ENCODE results near the gene HNRNPC. TPM values are rescaled to one million over a fixed set of nuclear protein-coding genes. Genes with fewer than 3 reads are reported as not detected.
A peak's percentile ranks its signal among the peaks of the same experiment; 100 is the strongest.
"Not testable (repeated sequence)": the region's sequence is repeated elsewhere in the genome, so short reads cannot be mapped to it uniquely, and the experiment has no call there.

The HNRNPC gene
- total and polyA plus RNA-seq, 9 of the 15 experiments (the other 6 are each of a cell fraction or from before 2014, with no cell fraction given), result 679 to 1,557 (median 1,191) TPM

DNA sequence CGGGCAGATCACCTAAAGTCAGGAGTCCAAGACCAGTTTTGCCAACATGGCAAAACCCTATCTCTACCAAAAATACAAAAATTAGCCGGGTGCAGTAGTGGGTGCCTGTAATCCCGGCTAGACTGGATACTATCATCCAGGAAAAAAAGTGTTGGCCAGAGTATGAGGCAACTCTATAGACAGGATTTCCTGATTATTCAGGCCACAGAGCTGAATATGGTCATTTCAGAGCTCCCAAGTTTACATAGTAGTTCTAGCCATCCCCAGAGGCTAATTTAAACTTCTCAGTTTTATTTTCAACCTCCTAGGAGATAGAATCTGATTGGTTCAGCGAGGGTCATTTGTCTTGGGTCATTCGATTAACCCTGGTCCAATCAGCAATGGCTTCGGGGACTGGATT lies 17.9 kb upstream of the HNRNPC start:
- POLR2A ChIA-PET, result no interaction called here
- BruUV-seq (replicated peaks), result no TSS peak
- DNase-seq (ENCODE audit: extremely low read depth in 1 of 4, low spot score in 3 of 4), result no peak
- TF ChIP-seq HMG20A (CRISPR knock-in tag; conservative IDR thresholded peaks at IDR 0.05), result no peak
- no peak for TF ChIP-seq KDM1A (IDR thresholded peaks at IDR 0.05)
- TF ChIP-seq, protein P1, sequence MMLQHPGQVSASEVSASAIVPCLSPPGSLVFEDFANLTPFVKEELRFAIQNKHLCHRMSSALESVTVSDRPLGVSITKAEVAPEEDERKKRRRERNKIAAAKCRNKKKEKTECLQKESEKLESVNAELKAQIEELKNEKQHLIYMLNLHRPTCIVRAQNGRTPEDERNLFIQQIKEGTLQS (IDR thresholded peaks at IDR 0.05), result no peak
- TF ChIP-seq, protein P1 (CRISPR knock-in tag; conservative IDR thresholded peaks at IDR 0.05), result no peak
- Histone ChIP-seq H3K9me1 (ENCODE audit: control insufficient read depth, insufficient read depth, low read length) (no peaks in the 10 kb centered on the region), H3K4me1 (replicated peaks in 1 of 2; ENCODE audit: control insufficient read depth in 2 of 2, insufficient read depth in 2 of 2, low read length in 2 of 2) (no peaks in the 10 kb centered on the region; a peak in 1 of 5 replicates), H3K79me2 (ENCODE audit: control insufficient read depth, insufficient read depth, low read length) (no peaks in the 10 kb centered on the region), H3K9ac (ENCODE audit: insufficient read depth in 1 of 2, low read depth in 2 of 2, low read length in 2 of 2) (no peak overlapping the region), H3K4me2 (ENCODE audit: insufficient read depth, low read length) (no peak overlapping the region), H4K20me1 (replicated peaks; ENCODE audit: control insufficient read depth, insufficient read depth, low read length) (no peaks in the 10 kb centered on the region), H3K9me3 (replicated peaks; ENCODE audit: control insufficient read depth, insufficient read depth, low read depth, low read length) (no peaks in the 10 kb centered on the region), H3K36me3 (ENCODE audit: control insufficient read depth, insufficient read depth, low read length) (no peaks in the 10 kb centered on the region), H2AFZ (ENCODE audit: low read depth, low read length) (no peak overlapping the region), H3K27me3 (ENCODE audit: control insufficient read depth in 2 of 2, insufficient read depth in 2 of 2, low read length in 2 of 2) (no peaks in the 10 kb centered on the region), H3K4me3 (no peak overlapping the region), H3K27ac (ENCODE audit: extremely low read depth, low read depth, low read length) (no peak overlapping the region)
- no peak for ATAC-seq
- CTCF ChIA-PET (ENCODE audit: low intra/inter-chr PET ratio), result no interaction called here
- 41% methylated on average over 5 of the region's 6 CpGs for WGBS (ENCODE audit: insufficient coverage, low coverage, missing lambda C conversion rate)
- intact Hi-C loops (cut with micrococcal nuclease), result no loop called here
- no peak for FAIRE-seq
- in situ Hi-C loops (cut with MboI), result no loop called here

DNA sequence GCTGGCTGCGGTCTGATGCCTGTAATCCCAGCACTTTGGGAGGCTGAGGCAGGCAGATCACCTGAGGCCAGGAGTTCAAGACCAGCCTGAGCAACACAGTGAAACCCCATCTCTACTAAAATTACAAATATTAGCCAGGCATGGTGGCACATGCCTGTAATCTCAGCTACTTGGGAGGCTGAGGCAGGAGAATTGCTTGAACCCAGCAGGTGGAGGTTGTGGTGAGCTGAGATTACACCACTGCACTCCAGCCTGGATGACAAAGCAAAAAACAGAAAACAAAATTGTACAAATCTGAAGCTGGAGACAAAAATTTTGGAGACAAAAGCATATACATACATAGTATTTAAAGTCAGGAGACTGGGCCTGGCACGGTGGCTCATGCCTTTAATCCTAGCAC lies 17.3 kb upstream of the HNRNPC start:
- H3K9me3 ChIP-seq (replicated peaks; ENCODE audit: control insufficient read depth, insufficient read depth, low read depth, low read length); CTCF ChIA-PET (ENCODE audit: low intra/inter-chr PET ratio): not testable (repeated sequence)

DNA sequence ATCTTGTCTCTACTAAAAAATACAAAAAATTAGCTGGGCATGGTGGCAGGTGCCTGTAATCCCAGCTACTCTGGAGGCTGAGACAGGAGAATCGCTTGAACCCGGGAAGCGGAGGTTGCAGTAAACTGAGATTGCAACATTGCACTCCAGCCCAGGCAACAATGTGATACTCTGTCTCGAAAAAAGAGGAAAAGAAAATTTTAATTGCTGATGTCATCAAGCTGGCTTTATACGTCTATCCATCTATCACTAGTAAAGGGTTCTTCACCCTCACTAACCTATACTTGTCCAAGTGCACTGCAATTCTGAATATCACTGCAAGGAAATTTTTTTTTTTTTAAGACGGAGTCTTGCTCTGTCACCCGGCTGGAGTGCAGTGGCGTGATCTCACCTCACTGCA lies 12.7 kb upstream of the HNRNPC start:
- H3K36me3 ChIP-seq (ENCODE audit: control insufficient read depth, insufficient read depth, low read length); H3K79me2 ChIP-seq (ENCODE audit: control insufficient read depth, insufficient read depth, low read length); H3K4me2 ChIP-seq (ENCODE audit: insufficient read depth, low read length); H2AFZ ChIP-seq (ENCODE audit: low read depth, low read length); H3K27me3 ChIP-seq (ENCODE audit: control insufficient read depth in 2 of 2, insufficient read depth in 2 of 2, low read length in 2 of 2); H3K4me3 ChIP-seq; H3K9ac ChIP-seq (ENCODE audit: insufficient read depth in 1 of 2, low read depth in 2 of 2, low read length in 2 of 2); CTCF ChIA-PET (ENCODE audit: low intra/inter-chr PET ratio); H3K27ac ChIP-seq (ENCODE audit: extremely low read depth, low read depth, low read length); H4K20me1 ChIP-seq (replicated peaks; ENCODE audit: control insufficient read depth, insufficient read depth, low read length); H3K9me1 ChIP-seq (ENCODE audit: control insufficient read depth, insufficient read depth, low read length); H3K9me3 ChIP-seq (replicated peaks; ENCODE audit: control insufficient read depth, insufficient read depth, low read depth, low read length); intact Hi-C loops (cut with micrococcal nuclease); BruUV-seq (replicated peaks); in situ Hi-C loops (cut with MboI); POLR2A ChIA-PET; H3K4me1 ChIP-seq (replicated peaks in 1 of 2; ENCODE audit: control insufficient read depth in 2 of 2, insufficient read depth in 2 of 2, low read length in 2 of 2); ATAC-seq; DNase-seq (ENCODE audit: extremely low read depth in 1 of 4, low spot score in 3 of 4); FAIRE-seq: not testable (repeated sequence)
- WGBS (ENCODE audit: insufficient coverage, low coverage, missing lambda C conversion rate), result 38% methylated on average over 8 of the region's 8 CpGs

More for the DNA sequence above, 17.3 kb upstream of the HNRNPC start:
- H3K79me2 ChIP-seq (ENCODE audit: control insufficient read depth, insufficient read depth, low read length); intact Hi-C loops (cut with micrococcal nuclease); FAIRE-seq; H3K4me3 ChIP-seq; H3K27ac ChIP-seq (ENCODE audit: extremely low read depth, low read depth, low read length); H3K27me3 ChIP-seq (ENCODE audit: control insufficient read depth in 2 of 2, insufficient read depth in 2 of 2, low read length in 2 of 2); H3K9me1 ChIP-seq (ENCODE audit: control insufficient read depth, insufficient read depth, low read length); DNase-seq (ENCODE audit: extremely low read depth in 1 of 4, low spot score in 3 of 4); POLR2A ChIA-PET; BruUV-seq (replicated peaks); H3K36me3 ChIP-seq (ENCODE audit: control insufficient read depth, insufficient read depth, low read length); ATAC-seq; H3K9ac ChIP-seq (ENCODE audit: insufficient read depth in 1 of 2, low read depth in 2 of 2, low read length in 2 of 2); H2AFZ ChIP-seq (ENCODE audit: low read depth, low read length); in situ Hi-C loops (cut with MboI); H4K20me1 ChIP-seq (replicated peaks; ENCODE audit: control insufficient read depth, insufficient read depth, low read length); H3K4me1 ChIP-seq (replicated peaks in 1 of 2; ENCODE audit: control insufficient read depth in 2 of 2, insufficient read depth in 2 of 2, low read length in 2 of 2); H3K4me2 ChIP-seq (ENCODE audit: insufficient read depth, low read length): not testable (repeated sequence)
- peak; percentile 71 to 73 for TF ChIP-seq KDM1A (IDR thresholded peaks at IDR 0.05)
- peak; percentile 43 for TF ChIP-seq NFE2 (IDR thresholded peaks at IDR 0.05; ENCODE audit: low read depth)
- 0 out of 2 replicates have a peak, but pooled peaks have one; percentile 6 for TF ChIP-seq MAFG (tag; conservative IDR thresholded peaks at IDR 0.05)
- 40% methylated on average over 1 of the region's 2 CpGs for WGBS (ENCODE audit: insufficient coverage, low coverage, missing lambda C conversion rate)
